Adrenal gland (tissue), 5 donors: ENCODE results near the gene TBRG4.

ENCODE experiments used
- CTCF ChIP-seq, 6 experiments: fragments of 450-650 bp in 4 of 6; fragments of 200-600 bp in 2 of 6; sonication (generic) in 1 of 6; IDR thresholded peaks; 1 replicate in 5 of 6; 2 replicates in 1 of 6; pipeline versions ENCODE4 v1.5.1 to v1.8.0; 2016 to 2021; ENCODE audit warnings: antibody characterized with exemption in 6 of 6, mild to moderate bottlenecking in 2 of 6, moderate library complexity in 1 of 6
- POLR2A ChIP-seq, 2 donors: fragments of 450-650 bp; IDR thresholded peaks; one replicate each; pipeline ENCODE4 v1.6.1; 2017; ENCODE audit warnings: antibody characterized with exemption in 2 of 2, mild to moderate bottlenecking in 2 of 2, moderate library complexity in 1 of 2
- donor health status: DM: no; HTN: no; CAD: no.

GRCh38 chr7:45068236-45069023, 43.1 kb downstream of the TBRG4 start:
- TF ChIP-seq CTCF (IDR thresholded peaks at IDR 0.05) (no peak), POLR2A (IDR thresholded peaks at IDR 0.05) (no peak)
